GM12878 (cell line): ENCODE results near the gene RARRES1. TPM values are rescaled to one million over a fixed set of nuclear protein-coding genes. Genes with fewer than 3 reads are reported as not detected.

Experiments used
- ATAC-seq: fragments of 200-7000 bp; cut with Tn5 transposase; 3 replicates; pipeline ENCODE4 v1.9.1; 2020; ENCODE audit warnings: mild to moderate bottlenecking, moderate library complexity
- BruUV-seq: library from RNA; stranded (reverse); fragments of 400-500 nt; replicated peaks from 2 replicates; lab custom pipeline; 2021; lab: Mats Ljungman, UMichigan
- CTCF ChIA-PET: fragments of 300-600 bp; sonication (Branson Sonifier 250); formaldehyde crosslinking; extraction: SDS; loops from one replicate; lab custom pipeline; 2021; ENCODE audit warnings: inconsistent platforms; lab: Yijun Ruan, JAX
- POLR2A ChIA-PET: fragments of 350-600 bp; formaldehyde crosslinking; extraction: SDS; loops from one replicate; lab custom pipeline; 2021; ENCODE audit warnings: inconsistent platforms; lab: Charles Lee
- RAD21 ChIA-PET: fragments of 300-600 bp; sonication (Branson Sonifier 250); formaldehyde crosslinking; loops from one replicate; lab custom pipeline; 2023; ENCODE audit warnings: antibody characterized with exemption; ENCODE audit not compliant: unreplicated experiment; lab: Charles Lee
- SMC1A ChIA-PET: fragments of 300-600 bp; sonication (Branson Sonifier 250); formaldehyde crosslinking; loops from one replicate; lab custom pipeline; 2023; ENCODE audit not compliant: unreplicated experiment, uncharacterized antibody; lab: Charles Lee
- DNase-seq: peaks from one replicate; pipeline ENCODE4 v3.0.0-alpha.2; 2011; ENCODE audit warnings: low read depth, low spot score
- FAIRE-seq: peaks from 3 replicates; lab custom pipeline; 2011; peaks lifted over from hg19 to GRCh38; lab: Jason Lieb, UNC
- H2AFZ ChIP-seq: 2 replicates; pipeline ENCODE4 v1.6.0; 2011; ENCODE audit warnings: low read depth, low read length, control low read depth; ENCODE audit not compliant: control insufficient read depth
- H3K27ac ChIP-seq: 2 replicates; pipeline ENCODE4 v1.5.1; 2011; ENCODE audit warnings: control low read depth; ENCODE audit not compliant: control insufficient read depth, insufficient read depth
- H3K27me3 ChIP-seq, 2 experiments: replicated peaks in 1 of 2; 2 replicates each; pipeline versions ENCODE4 v1.6.0 to v1.6.1; 2011; ENCODE audit warnings: low read length in 1 of 2; ENCODE audit not compliant: control insufficient read depth in 2 of 2, insufficient read depth in 2 of 2
- H3K36me3 ChIP-seq, 2 experiments: 2 replicates each; pipeline ENCODE4 v1.5.1; 2011; ENCODE audit warnings: low read length in 1 of 2; ENCODE audit not compliant: control insufficient read depth in 2 of 2, insufficient read depth in 2 of 2
- H3K4me1 ChIP-seq: 2 replicates; pipeline ENCODE4 v1.6.1; 2011; ENCODE audit warnings: mild to moderate bottlenecking, low read length, moderate library complexity, mixed read lengths; ENCODE audit not compliant: control insufficient read depth, insufficient read depth
- H3K4me2 ChIP-seq: 2 replicates; pipeline ENCODE4 v1.6.0; 2011; ENCODE audit warnings: control low read depth; ENCODE audit not compliant: control insufficient read depth, insufficient read depth
- H3K4me3 ChIP-seq: fragments of 200-600 bp; sonication (generic); 2 replicates; pipeline ENCODE4 v1.5.1; 2016
- H3K79me2 ChIP-seq: 2 replicates; pipeline ENCODE4 v1.6.0; 2011; ENCODE audit warnings: low read length; ENCODE audit not compliant: control insufficient read depth, insufficient read depth
- H3K9ac ChIP-seq: 2 replicates; pipeline ENCODE4 v1.8.0; 2011; ENCODE audit warnings: low read length, control low read depth, mixed read lengths; ENCODE audit not compliant: control insufficient read depth, insufficient read depth
- H3K9me3 ChIP-seq: replicated peaks from 3 replicates; pipeline ENCODE4 v1.5.1; 2011; ENCODE audit warnings: mild to moderate bottlenecking, low read length; ENCODE audit not compliant: control insufficient read depth, insufficient read depth
- H4K20me1 ChIP-seq: 2 replicates; pipeline ENCODE4 v1.6.0; 2011; ENCODE audit not compliant: control insufficient read depth, insufficient read depth
- ASH2L ChIP-seq: fragments of 300-600, 200-600 bp; sonication (generic); IDR thresholded peaks from 2 replicates; pipeline ENCODE4 v1.6.1; 2017; ENCODE audit warnings: low read depth, mild to moderate bottlenecking, borderline replicate concordance
- BMI1 ChIP-seq: fragments of 450-650 bp; IDR thresholded peaks from 2 replicates; pipeline ENCODE4 v1.6.1; 2016; ENCODE audit warnings: mild to moderate bottlenecking, moderate library complexity, borderline replicate concordance
- DPF2 ChIP-seq: fragments of 450-650 bp; IDR thresholded peaks from 2 replicates; pipeline ENCODE4 v1.6.1; 2017; ENCODE audit warnings: mild to moderate bottlenecking
- HDGF ChIP-seq: fragments of 450-650 bp; IDR thresholded peaks from 2 replicates; pipeline ENCODE4 v1.6.1; 2016; ENCODE audit warnings: antibody characterized with exemption
- JUNB ChIP-seq: IDR thresholded peaks from 2 replicates; pipeline ENCODE4 v1.6.1; 2016; ENCODE audit warnings: antibody characterized with exemption, mild to moderate bottlenecking
- JUND ChIP-seq: IDR thresholded peaks from 2 replicates; pipeline ENCODE4 v1.6.1; 2012; ENCODE audit warnings: low read depth, mild to moderate bottlenecking, low read length, improper control_type of control experiment, moderate library complexity
- PAX8 ChIP-seq: fragments of 450-650 bp; IDR thresholded peaks from 2 replicates; pipeline ENCODE4 v1.6.1; 2017; ENCODE audit warnings: mild to moderate bottlenecking, moderate library complexity
- RCOR1 ChIP-seq: conservative IDR thresholded peaks from 2 replicates; pipeline ENCODE4 v1.6.1; 2012; ENCODE audit warnings: low read depth, low read length, improper control_type of control experiment
- SIX5 ChIP-seq: IDR thresholded peaks from 2 replicates; pipeline ENCODE4 v1.6.1; 2011; ENCODE audit warnings: mild to moderate bottlenecking, low read depth, low read length, moderate library complexity; ENCODE audit not compliant: severe bottlenecking
- SP1 ChIP-seq: IDR thresholded peaks from one replicate; pipeline ENCODE4 v1.6.1; 2011; ENCODE audit warnings: low read depth, low read length
- SREBF2 ChIP-seq: IDR thresholded peaks from 2 replicates; pipeline ENCODE4 v1.6.1; 2012; ENCODE audit warnings: mild to moderate bottlenecking, low read length
- TCF12 ChIP-seq: IDR thresholded peaks from 2 replicates; pipeline ENCODE4 v1.6.1; 2011; ENCODE audit warnings: low read depth, mild to moderate bottlenecking, low read length
- WGBS: methylation state at CpG from one replicate; pipeline ENCODE4 v1.1.6; 2016; ENCODE audit warnings: low lambda C conversion rate; ENCODE audit not compliant: insufficient replicate concordance, insufficient coverage; ENCODE audit errors: missing lambda C conversion rate; 5-methylcytosine and 5-hydroxymethylcytosine counted together
- in situ Hi-C: fragments of 300-500 bp; cut with MboI; formaldehyde crosslinking; loops from 9 replicates; pipeline ENCODE4 v1.14.3; 2018; ENCODE audit warnings: mixed read lengths
- intact Hi-C: fragments of 100-400 bp; cut with micrococcal nuclease; formaldehyde crosslinking; loops from one replicate; pipeline ENCODE4 v1.14.2; 2022; ENCODE audit not compliant: unreplicated experiment
- polyA plus RNA-seq, 11 experiments: library from polyadenylated mRNA; depleted of rRNA in 4 of 11; unstranded in 6 of 11; stranded (reverse) in 5 of 11; fragments of >200 nt; fragmentation: Nextera tagmentation in 4 of 11; fragmentation: Illumina TruSeq in 1 of 11; extraction: Ambion mirVana in 4 of 11; extraction: Trizol in 1 of 11; gene quantifications; 1 replicate in 1 of 11; 2 replicates in 10 of 11; pipeline versions ENCODE4 v1.2.1 to v1.2.3, GENCODE V29; 2011 to 2016; ENCODE audit warnings: inconsistent platforms in 2 of 11, missing spikeins in 2 of 11, low read depth in 1 of 11
- total RNA-seq, 4 experiments: library from RNA; depleted of rRNA in 3 of 4; stranded (reverse); fragments of >200 nt in 3 of 4; fragmentation: Illumina TruSeq in 1 of 4; extraction: Trizol in 1 of 4; gene quantifications; 2 replicates each; pipeline versions ENCODE4 v1.2.1 to v1.2.3, GENCODE V29; 2013 to 2021
- TF ChIP-seq, protein P1 (sequence below), 3 experiments: IDR thresholded peaks in 2 of 3; conservative IDR thresholded peaks in 1 of 3; 2 replicates each; pipeline ENCODE4 v1.5.1; 2011; ENCODE audit warnings: low read depth in 3 of 3, low read length in 3 of 3, mild to moderate bottlenecking in 3 of 3, control low read depth in 2 of 3, moderate library complexity in 2 of 3, inconsistent platforms in 1 of 3, mixed read lengths in 1 of 3; ENCODE audit not compliant: control insufficient read depth in 2 of 3, insufficient read depth in 1 of 3; ENCODE audit errors: extremely low read depth in 1 of 3

The RARRES1 gene
- total and polyA plus RNA-seq, 10 of the 15 experiments (the other 5 are each of a cell fraction or from before 2014, with no cell fraction given) = 0.02 to 0.83 (median 0.63) TPM; not detected in 7

DNA sequence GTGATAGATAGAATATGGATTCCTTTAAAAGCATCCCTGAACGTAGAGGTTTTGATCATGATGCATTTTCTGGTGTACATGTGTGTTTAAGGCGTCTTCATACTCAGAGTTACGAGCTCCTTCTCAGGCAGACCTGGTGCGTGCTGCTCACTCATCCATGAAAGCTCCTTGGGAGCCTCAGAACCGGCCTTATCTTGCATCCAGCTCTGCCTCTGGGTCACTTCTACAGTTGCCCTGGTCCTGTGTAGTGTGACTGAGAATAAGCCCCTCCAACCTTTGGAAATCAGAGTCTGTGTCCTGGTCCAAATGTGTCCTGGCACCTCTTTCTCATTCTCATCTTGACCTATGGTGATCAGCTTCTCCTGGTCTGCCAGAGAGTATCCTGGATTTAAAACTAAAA is 17.3 kb upstream of the RARRES1 start:
- Histone ChIP-seq H3K4me1 (peaks cover 5% of the 10 kb centered on the region; the same call in 1 of the 2 replicates), H3K27ac (no peak overlapping the region), H3K4me2 (no peak overlapping the region), H3K9me3 (no peaks in the 10 kb centered on the region), H4K20me1 (no peaks in the 10 kb centered on the region), H3K79me2 (no peaks in the 10 kb centered on the region), H3K36me3 (no peaks in the 10 kb centered on the region; a peak in 1 of 4 replicates), H3K27me3 (no peaks in the 10 kb centered on the region), H2AFZ (no peak overlapping the region), H3K9ac (no peak overlapping the region), H3K4me3 (no peak overlapping the region)
- TF ChIP-seq JUNB = no peak
- no peak for TF ChIP-seq BMI1
- no peak for TF ChIP-seq JUND
- TF ChIP-seq PAX8 = no peak
- no peak for TF ChIP-seq ASH2L
- ChIA-PET POLR2A (no interaction called here), RAD21 (no interaction called here), CTCF (interaction anchor here (1.1 kb wide), 1 partner anchor 23 kb away, joined by 3 read pairs; no protein-coding TSS in a partner anchor), SMC1A (interaction anchor here (0.9 kb wide), 1 partner anchor 13 kb away, joined by 3 read pairs; no protein-coding TSS in a partner anchor)
- FAIRE-seq (no peak), ATAC-seq (no peak), DNase-seq (no peak)
- in situ Hi-C loops = no loop called here
- no TSS peak for BruUV-seq
- intact Hi-C loops = no loop called here
- 91% methylated on average over 5 of the region's 5 CpGs for WGBS

DNA sequence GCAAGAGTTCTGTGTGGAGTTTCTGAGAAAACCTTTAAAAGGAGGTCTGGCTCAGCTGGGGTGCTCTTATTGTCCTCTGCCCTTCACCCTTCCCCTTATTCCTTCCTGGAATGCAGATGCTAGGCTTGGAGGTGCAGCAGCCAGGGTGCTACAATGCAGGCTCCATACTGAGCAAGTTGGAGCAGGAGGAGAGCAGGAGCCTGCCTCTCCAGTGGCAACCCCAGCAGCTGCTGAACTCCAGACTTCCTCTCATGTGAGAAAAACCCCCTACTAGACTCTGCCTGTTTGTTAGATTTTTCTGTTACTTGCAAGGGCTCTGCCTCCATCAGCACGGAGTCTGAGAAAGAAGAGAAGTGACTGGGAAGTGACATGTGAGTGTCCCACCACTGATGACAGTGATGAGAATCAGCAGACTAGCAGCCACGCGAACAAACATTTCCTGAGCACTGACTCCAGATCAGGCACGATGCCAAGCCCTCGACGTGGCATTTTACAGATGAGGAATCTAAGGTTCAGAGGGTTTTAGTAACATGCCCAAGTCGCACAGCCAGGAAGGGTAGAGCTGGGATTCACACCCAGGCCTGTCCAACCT is 16.1 kb upstream of the RARRES1 start:
- no peak overlapping the region for H3K4me3 ChIP-seq
- SMC1A ChIA-PET = interaction anchor here (1.1 kb wide), 1 partner anchor 20 kb away, joined by 3 read pairs; no protein-coding TSS in a partner anchor
- H2AFZ ChIP-seq = no peak overlapping the region
- WGBS = 84% methylated on average over 7 of the region's 7 CpGs
- no peaks in the 10 kb centered on the region for H3K9me3 ChIP-seq
- intact Hi-C loops = no loop called here
- no peak for ATAC-seq
- BruUV-seq = no TSS peak
- H3K9ac ChIP-seq = no peak overlapping the region
- H4K20me1 ChIP-seq = no peaks in the 10 kb centered on the region
- no peaks in the 10 kb centered on the region for H3K79me2 ChIP-seq
- H3K4me1 ChIP-seq = peaks cover 5% of the 10 kb centered on the region; the same call in 1 of the 2 replicates
- FAIRE-seq = no peak
- RAD21 ChIA-PET = no interaction called here
- H3K4me2 ChIP-seq = no peak overlapping the region
- H3K27ac ChIP-seq = no peak overlapping the region
- CTCF ChIA-PET = no interaction called here
- POLR2A ChIA-PET = no interaction called here
- H3K36me3 ChIP-seq = no peaks in the 10 kb centered on the region; a peak in 1 of 4 replicates
- no peaks in the 10 kb centered on the region for H3K27me3 ChIP-seq
- in situ Hi-C loops = no loop called here
- DNase-seq = no peak
- TF ChIP-seq, protein P1, sequence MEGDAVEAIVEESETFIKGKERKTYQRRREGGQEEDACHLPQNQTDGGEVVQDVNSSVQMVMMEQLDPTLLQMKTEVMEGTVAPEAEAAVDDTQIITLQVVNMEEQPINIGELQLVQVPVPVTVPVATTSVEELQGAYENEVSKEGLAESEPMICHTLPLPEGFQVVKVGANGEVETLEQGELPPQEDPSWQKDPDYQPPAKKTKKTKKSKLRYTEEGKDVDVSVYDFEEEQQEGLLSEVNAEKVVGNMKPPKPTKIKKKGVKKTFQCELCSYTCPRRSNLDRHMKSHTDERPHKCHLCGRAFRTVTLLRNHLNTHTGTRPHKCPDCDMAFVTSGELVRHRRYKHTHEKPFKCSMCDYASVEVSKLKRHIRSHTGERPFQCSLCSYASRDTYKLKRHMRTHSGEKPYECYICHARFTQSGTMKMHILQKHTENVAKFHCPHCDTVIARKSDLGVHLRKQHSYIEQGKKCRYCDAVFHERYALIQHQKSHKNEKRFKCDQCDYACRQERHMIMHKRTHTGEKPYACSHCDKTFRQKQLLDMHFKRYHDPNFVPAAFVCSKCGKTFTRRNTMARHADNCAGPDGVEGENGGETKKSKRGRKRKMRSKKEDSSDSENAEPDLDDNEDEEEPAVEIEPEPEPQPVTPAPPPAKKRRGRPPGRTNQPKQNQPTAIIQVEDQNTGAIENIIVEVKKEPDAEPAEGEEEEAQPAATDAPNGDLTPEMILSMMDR (IDR thresholded peaks at IDR 0.05 in 2 of 3, conservative IDR thresholded peaks at IDR 0.05 in 1 of 3; ENCODE audit: control insufficient read depth in 2 of 3, extremely low read depth in 1 of 3, insufficient read depth in 1 of 3, low read depth in 3 of 3, low read length in 3 of 3) = no peak
- TF ChIP-seq SREBF2 = no peak
- TF ChIP-seq DPF2 = no peak
- TF ChIP-seq HDGF = no peak
- no peak for TF ChIP-seq RCOR1
- TF ChIP-seq SIX5 = no peak
- TF ChIP-seq SP1 = no peak
- no peak for TF ChIP-seq TCF12
- TF ChIP-seq BMI1 = no peak
